Activated CD4-positive, alpha-beta T cell treated with anti-CD3 and anti-CD28 coated beads, Interleukin-2, amount 10 ng/mL, durations not matched to agents 24 days and 14 days (primary cell): Measurements from ENCODE around the gene ABCC1. TPM values are rescaled to one million over a fixed set of nuclear protein-coding genes. Genes with fewer than 3 reads are reported as not detected.
A peak's percentile ranks its signal among the peaks of the same experiment; 100 is the strongest.
"Not testable (repeated sequence)": the region's sequence is repeated elsewhere in the genome, so short reads cannot be mapped to it uniquely, and the experiment has no call there.

Experiments
- DNase-seq: peaks from one replicate; pipeline ENCODE4 v3.0.0; 2022
- H3K27ac Mint-ChIP-seq: one replicate; pipeline ENCODE4 v1.8.0; 2022; ENCODE audit warnings: mild to moderate bottlenecking, mixed read lengths
- H3K27me3 Mint-ChIP-seq: one replicate; pipeline ENCODE4 v1.8.0; 2022; ENCODE audit warnings: mixed read lengths
- H3K36me3 Mint-ChIP-seq: one replicate; pipeline ENCODE4 v1.8.0; 2022; ENCODE audit warnings: low read depth, mild to moderate bottlenecking, mixed read lengths
- H3K4me1 Mint-ChIP-seq: one replicate; pipeline ENCODE4 v1.8.0; 2021; ENCODE audit warnings: mixed read lengths
- H3K4me3 Mint-ChIP-seq: one replicate; pipeline ENCODE4 v1.8.0; 2022; ENCODE audit warnings: mild to moderate bottlenecking, moderate library complexity, mixed read lengths
- H3K9me3 Mint-ChIP-seq: one replicate; pipeline ENCODE4 v1.8.0; 2021; ENCODE audit warnings: mixed read lengths
- intact Hi-C: fragments of 100-400 bp; cut with micrococcal nuclease; formaldehyde crosslinking; loops from one replicate; pipeline ENCODE4 v1.15.1; 2023
- total RNA-seq: library from RNA; stranded (reverse); gene quantifications from 2 replicates; pipeline ENCODE4 v1.2.3, GENCODE V29; 2022

ABCC1 gene
- total RNA-seq, 1 donor from 2014 or later, result 92.2 TPM

- intact Hi-C loops, result no loop called here
- no peak overlapping the region for H3K27ac Mint-ChIP-seq
- peaks cover 86% of the 10 kb centered on the region for H3K36me3 Mint-ChIP-seq
- H3K4me1 Mint-ChIP-seq, result peaks cover 10% of the 10 kb centered on the region
- no peak overlapping the region for H3K4me3 Mint-ChIP-seq
- DNase-seq, result no peak
- peaks cover 46% of the 10 kb centered on the region for H3K9me3 Mint-ChIP-seq
- no peaks in the 10 kb centered on the region for H3K27me3 Mint-ChIP-seq
Observed at GRCh38 chr16:15980329-15980728, 30.9 kb downstream of the ABCC1 start.

GRCh38 chr16:15981382-15981781, 32.0 kb downstream of the ABCC1 start:
- no peak overlapping the region for H3K4me3 Mint-ChIP-seq
- no peak overlapping the region for H3K27ac Mint-ChIP-seq
- no peaks in the 10 kb centered on the region for H3K27me3 Mint-ChIP-seq
- intact Hi-C loops, result no loop called here
- H3K9me3 Mint-ChIP-seq, result peaks cover 41% of the 10 kb centered on the region
- peaks cover 9% of the 10 kb centered on the region for H3K4me1 Mint-ChIP-seq
- H3K36me3 Mint-ChIP-seq, result peaks cover 80% of the 10 kb centered on the region
- DNase-seq, result no peak

GRCh38 chr16:15982194-15982915, 32.9 kb downstream of the ABCC1 start:
- H3K27me3 Mint-ChIP-seq, DNase-seq, intact Hi-C loops, H3K4me3 Mint-ChIP-seq, H3K27ac Mint-ChIP-seq: not testable (repeated sequence)
- peaks cover 70% of the 10 kb centered on the region for H3K36me3 Mint-ChIP-seq
- H3K4me1 Mint-ChIP-seq, result peaks cover 11% of the 10 kb centered on the region
- H3K9me3 Mint-ChIP-seq, result peaks cover 36% of the 10 kb centered on the region

DNA sequence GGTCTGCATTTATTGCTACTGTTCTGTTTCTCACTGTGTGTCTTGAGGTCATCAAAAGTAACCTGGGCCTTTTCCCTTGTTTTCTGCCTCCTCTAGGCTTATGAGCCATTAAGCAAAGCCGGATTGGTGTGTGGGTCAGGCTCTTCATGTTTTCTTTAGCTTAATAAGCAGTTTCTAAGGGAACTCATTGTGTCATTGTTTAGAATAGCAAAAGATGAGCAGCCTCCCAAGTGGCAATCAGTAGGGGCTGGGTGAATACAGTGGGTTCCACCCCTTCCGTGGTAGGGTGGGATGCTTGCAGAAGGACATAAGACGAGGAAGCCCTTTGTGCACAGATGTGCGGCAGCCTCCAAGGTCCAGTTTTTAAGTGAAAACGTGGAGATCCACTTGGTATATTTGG, 34.5 kb downstream of the ABCC1 start:
- Mint-ChIP-seq H3K4me3 (no peak overlapping the region), H3K27me3 (no peaks in the 10 kb centered on the region), H3K27ac (no peak overlapping the region), H3K9me3 (peaks cover 24% of the 10 kb centered on the region), H3K4me1 (peaks cover 24% of the 10 kb centered on the region), H3K36me3 (peaks cover 62% of the 10 kb centered on the region)
- DNase-seq, result no peak
- intact Hi-C loops, result no loop called here

DNA sequence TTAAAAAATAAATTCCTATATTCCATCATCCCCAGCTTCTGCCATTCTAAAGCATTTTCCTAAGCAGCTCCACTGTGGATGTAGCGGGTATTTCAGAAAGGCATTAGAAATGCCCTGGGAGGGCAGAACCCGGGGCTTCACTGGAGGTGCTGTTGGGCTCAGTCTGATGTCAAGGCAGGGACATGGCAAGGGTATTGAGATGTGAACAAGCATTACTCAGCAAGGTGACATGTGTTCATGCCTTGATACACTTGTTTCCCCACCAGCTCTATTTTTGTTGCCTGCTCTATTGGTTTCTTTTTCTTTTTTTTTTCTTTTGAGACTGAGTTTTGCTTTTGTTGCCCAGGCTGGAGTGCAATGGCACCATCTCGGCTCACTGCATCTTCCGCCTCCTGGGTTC, 35.7 kb downstream of the ABCC1 start:
- no peak overlapping the region for H3K27ac Mint-ChIP-seq
- peaks cover 15% of the 10 kb centered on the region for H3K9me3 Mint-ChIP-seq
- DNase-seq, result no peak
- H3K27me3 Mint-ChIP-seq, result no peaks in the 10 kb centered on the region
- peaks cover 31% of the 10 kb centered on the region for H3K4me1 Mint-ChIP-seq
- H3K4me3 Mint-ChIP-seq, result no peak overlapping the region
- intact Hi-C loops, result no loop called here
- H3K36me3 Mint-ChIP-seq, result peaks cover 51% of the 10 kb centered on the region

DNA sequence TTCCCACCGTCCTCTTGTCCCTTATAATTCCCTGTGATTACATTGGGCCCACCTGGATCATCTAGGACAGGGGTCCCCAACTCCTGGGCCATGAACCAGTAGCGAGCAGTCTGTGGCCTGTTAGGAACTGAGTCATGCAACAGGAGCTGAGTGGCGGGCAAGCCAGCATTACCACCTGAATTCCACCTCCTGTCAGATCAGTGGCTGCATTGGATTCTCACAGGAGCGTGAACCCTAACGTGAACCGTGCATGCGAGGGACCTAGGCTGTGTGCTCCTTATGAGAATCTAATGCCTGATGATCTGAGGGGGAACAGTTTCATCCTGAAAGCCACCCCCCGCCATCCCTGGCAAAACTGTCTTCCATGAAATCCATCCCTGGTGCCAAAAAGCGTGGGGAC, 36.8 kb downstream of the ABCC1 start:
- Mint-ChIP-seq H3K36me3 (peaks cover 43% of the 10 kb centered on the region), H3K27ac (no peak overlapping the region), H3K9me3 (peaks cover 9% of the 10 kb centered on the region), H3K4me1 (peaks cover 34% of the 10 kb centered on the region), H3K27me3 (no peaks in the 10 kb centered on the region), H3K4me3 (no peak overlapping the region)
- intact Hi-C loops, result no loop called here
- DNase-seq, result no peak

DNA sequence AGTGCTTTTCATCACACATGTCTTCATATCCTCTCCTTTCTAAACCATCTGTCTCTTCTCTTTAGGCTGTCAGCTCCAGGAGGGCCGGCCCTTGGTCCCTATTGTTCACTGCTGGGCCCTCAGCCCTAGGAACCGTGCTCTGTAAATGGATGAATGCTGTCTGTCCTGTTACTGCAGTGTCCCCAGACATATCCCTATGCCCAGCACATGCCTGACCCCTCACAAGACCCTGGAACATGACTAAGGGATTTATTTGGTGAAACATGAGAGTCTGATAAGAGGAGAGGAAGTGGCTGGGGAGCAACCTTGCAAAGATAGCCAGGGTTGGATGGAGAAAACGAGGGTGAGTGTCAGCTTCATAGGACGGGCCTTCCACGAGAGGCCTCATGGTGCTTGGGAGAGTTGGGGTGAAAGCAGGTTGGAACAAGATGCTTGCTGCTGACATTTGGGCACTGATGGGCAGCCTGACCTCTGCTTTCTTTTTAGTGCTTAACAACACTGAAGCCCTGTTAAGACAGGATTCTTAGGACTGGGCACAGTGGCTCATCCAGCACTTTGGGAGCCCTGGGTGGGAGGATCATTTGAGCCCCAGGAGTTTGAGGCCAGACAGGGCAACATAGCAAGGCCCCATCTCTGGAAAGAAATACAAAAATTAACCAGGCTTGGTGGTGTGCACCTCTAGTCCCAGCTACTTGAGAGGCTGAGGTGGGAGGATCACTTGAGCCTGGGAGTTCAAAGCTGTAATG, 39.0 kb downstream of the ABCC1 start:
- intact Hi-C loops, result no loop called here
- peak overlapping the region; percentile 0 for H3K4me3 Mint-ChIP-seq
- no peak for DNase-seq
- H3K4me1 Mint-ChIP-seq, result peaks cover 43% of the 10 kb centered on the region
- H3K9me3 Mint-ChIP-seq, result no peaks in the 10 kb centered on the region
- H3K27me3 Mint-ChIP-seq, result no peaks in the 10 kb centered on the region
- peaks cover 34% of the 10 kb centered on the region for H3K36me3 Mint-ChIP-seq
- peak overlapping the region; percentile 52 for H3K27ac Mint-ChIP-seq

DNA sequence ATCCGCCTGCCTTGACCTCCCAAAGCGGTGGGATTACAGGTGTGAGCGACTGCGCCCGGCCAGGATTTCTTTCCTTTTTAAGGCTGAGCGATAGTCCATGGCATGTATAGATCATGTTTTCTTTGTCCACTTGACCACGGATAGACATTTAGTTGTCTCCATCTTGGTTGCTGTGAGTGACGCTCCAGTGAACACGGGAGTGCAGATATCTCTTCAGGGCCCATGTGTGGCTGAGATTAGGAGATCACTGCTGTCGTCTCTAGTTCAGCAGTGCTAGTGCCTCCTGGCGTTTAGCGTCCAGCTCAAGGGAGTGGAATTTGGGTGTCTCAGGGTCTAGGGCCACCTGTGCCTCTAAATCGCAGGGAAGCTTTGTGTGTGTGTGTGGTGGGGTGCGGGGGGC, 41.5 kb downstream of the ABCC1 start:
- H3K27me3 Mint-ChIP-seq, result no peaks in the 10 kb centered on the region
- intact Hi-C loops, result no loop called here
- H3K36me3 Mint-ChIP-seq, result peaks cover 33% of the 10 kb centered on the region
- H3K4me1 Mint-ChIP-seq, result peaks cover 51% of the 10 kb centered on the region
- no peak overlapping the region for H3K4me3 Mint-ChIP-seq
- H3K27ac Mint-ChIP-seq, result no peak overlapping the region
- H3K9me3 Mint-ChIP-seq, result no peaks in the 10 kb centered on the region
- DNase-seq, result no peak

- peaks cover 34% of the 10 kb centered on the region for H3K36me3 Mint-ChIP-seq
- intact Hi-C loops, result no loop called here
- H3K27ac Mint-ChIP-seq, result peak overlapping the region; percentile 35
- H3K27me3 Mint-ChIP-seq, result no peaks in the 10 kb centered on the region
- peaks cover 46% of the 10 kb centered on the region for H3K4me1 Mint-ChIP-seq
- DNase-seq, result no peak
- H3K4me3 Mint-ChIP-seq, result no peak overlapping the region
- H3K9me3 Mint-ChIP-seq, result no peaks in the 10 kb centered on the region
Observed at GRCh38 chr16:15993128-15993527, 43.7 kb downstream of the ABCC1 start.

- peaks cover 46% of the 10 kb centered on the region for H3K4me1 Mint-ChIP-seq
- H3K27me3 Mint-ChIP-seq, result no peaks in the 10 kb centered on the region
- no peak for DNase-seq
- peak overlapping the region; percentile 59 for H3K27ac Mint-ChIP-seq
- no peaks in the 10 kb centered on the region for H3K9me3 Mint-ChIP-seq
- intact Hi-C loops, result no loop called here
- no peak overlapping the region for H3K4me3 Mint-ChIP-seq
- H3K36me3 Mint-ChIP-seq, result peaks cover 32% of the 10 kb centered on the region
Observed at GRCh38 chr16:15993541-15993940, 44.1 kb downstream of the ABCC1 start.

- DNase-seq, result no peak
- no peaks in the 10 kb centered on the region for H3K9me3 Mint-ChIP-seq
- H3K36me3 Mint-ChIP-seq, result peaks cover 33% of the 10 kb centered on the region
- H3K4me1 Mint-ChIP-seq, result peaks cover 46% of the 10 kb centered on the region
- no peaks in the 10 kb centered on the region for H3K27me3 Mint-ChIP-seq
- no peak overlapping the region for H3K4me3 Mint-ChIP-seq
- intact Hi-C loops, result no loop called here
- H3K27ac Mint-ChIP-seq, result peak overlapping the region; percentile 59
Observed at GRCh38 chr16:15993946-15994665, 44.7 kb downstream of the ABCC1 start.

DNA sequence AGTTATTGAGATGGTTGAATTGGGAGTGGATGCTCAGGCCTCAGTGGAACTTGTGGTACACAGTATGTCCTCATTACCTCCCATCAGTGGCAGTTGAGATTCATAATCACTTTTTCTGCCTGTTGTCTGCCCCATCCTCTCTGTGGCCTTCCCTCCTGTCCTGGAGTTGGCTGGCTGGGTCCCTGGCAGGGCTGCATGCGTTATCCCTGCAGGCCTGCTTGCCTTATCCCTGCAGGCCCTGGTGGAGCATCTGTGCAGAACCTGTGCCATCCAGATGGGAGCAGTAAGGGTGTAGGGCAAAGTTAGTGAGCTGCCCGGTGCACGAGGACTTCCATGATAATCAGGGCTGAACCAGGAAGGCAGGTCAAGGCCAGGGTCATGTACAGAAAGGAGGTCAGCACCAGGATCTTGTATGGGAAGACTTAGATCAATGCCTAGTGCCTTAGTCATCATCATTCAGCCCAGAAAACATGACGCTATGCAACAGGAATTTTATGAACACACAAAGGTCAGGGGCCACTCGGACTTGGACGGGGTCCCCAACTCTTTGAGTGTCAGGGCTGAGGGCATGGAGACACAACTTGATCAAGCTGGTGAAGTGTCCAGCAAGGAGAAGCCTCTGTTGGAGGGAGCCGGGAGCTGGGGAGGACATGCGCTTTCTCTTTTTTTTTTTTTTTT, 47.2 kb downstream of the ABCC1 start:
- H3K4me1 Mint-ChIP-seq, result peaks cover 41% of the 10 kb centered on the region
- no peaks in the 10 kb centered on the region for H3K9me3 Mint-ChIP-seq
- intact Hi-C loops, result loop anchor here (5.0 kb wide), 1 partner anchor 44 kb away; no protein-coding TSS in a partner anchor
- H3K36me3 Mint-ChIP-seq, result peaks cover 36% of the 10 kb centered on the region
- H3K4me3 Mint-ChIP-seq, result no peak overlapping the region
- no peak for DNase-seq
- no peaks in the 10 kb centered on the region for H3K27me3 Mint-ChIP-seq
- H3K27ac Mint-ChIP-seq, result peak overlapping the region; percentile 56

DNA sequence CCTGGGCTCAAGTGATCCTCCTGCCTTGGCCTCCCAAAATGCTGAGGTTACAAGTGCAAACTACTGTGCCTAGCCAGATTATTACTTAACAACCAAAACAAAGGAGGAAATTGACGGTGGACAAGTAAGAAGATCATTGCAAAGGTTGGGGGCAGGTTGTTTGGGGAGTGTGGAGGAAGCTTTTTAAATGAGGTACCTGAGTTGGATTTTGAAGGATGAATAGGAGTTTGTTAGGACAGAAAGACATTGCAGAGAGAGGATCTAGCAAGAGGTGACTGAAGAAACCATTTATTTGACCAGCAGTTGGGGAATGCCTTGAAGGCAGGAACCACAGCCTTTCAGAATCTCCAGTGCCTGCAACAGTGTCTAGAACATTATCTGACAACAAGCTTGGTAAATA, 51.3 kb downstream of the ABCC1 start:
- Mint-ChIP-seq H3K36me3 (peaks cover 39% of the 10 kb centered on the region), H3K9me3 (peaks cover 6% of the 10 kb centered on the region), H3K27me3 (no peaks in the 10 kb centered on the region), H3K4me3 (no peak overlapping the region), H3K4me1 (peaks cover 35% of the 10 kb centered on the region), H3K27ac (no peak overlapping the region)
- no peak for DNase-seq
- intact Hi-C loops, result no loop called here
